Kidney epithelial cell (primary cell): ENCODE results near the gene GNB3. TPM values are rescaled to one million over a fixed set of nuclear protein-coding genes. Genes with fewer than 3 reads are reported as not detected.
"Not testable (repeated sequence)": the region's sequence is repeated elsewhere in the genome, so short reads cannot be mapped to it uniquely, and the experiment has no call there.

ENCODE experiments used
- DNase-seq: peaks from one replicate; pipeline ENCODE4 v3.0.0-alpha.2; 2010; ENCODE audit warnings: low read depth
- H3K27me3 ChIP-seq: 2 replicates; pipeline ENCODE4 v1.6.0; 2011; ENCODE audit warnings: low read length; ENCODE audit not compliant: control insufficient read depth, insufficient read depth
- H3K36me3 ChIP-seq: 2 replicates; pipeline ENCODE4 v1.5.1; 2011; ENCODE audit warnings: low read length; ENCODE audit not compliant: control insufficient read depth, insufficient read depth
- H3K4me3 ChIP-seq: 2 replicates; pipeline ENCODE4 v1.5.1; 2011; ENCODE audit warnings: low read depth, mild to moderate bottlenecking, control low read depth, low read length
- total RNA-seq: library from RNA; depleted of rRNA; stranded (reverse); fragments of >200 nt; gene quantifications from 2 replicates; pipeline ENCODE4 v1.2.3, GENCODE V29; 2015
- TF ChIP-seq, protein P1 (sequence below): IDR thresholded peaks from 2 replicates; pipeline ENCODE4 v1.5.1; 2011; ENCODE audit warnings: mild to moderate bottlenecking, moderate library complexity, low read length, control low read depth, inconsistent platforms; ENCODE audit not compliant: insufficient read depth, poor library complexity, severe bottlenecking

GNB3 gene
- total RNA-seq, 1 donor from 2014 or later, result 0.38 TPM

DNA sequence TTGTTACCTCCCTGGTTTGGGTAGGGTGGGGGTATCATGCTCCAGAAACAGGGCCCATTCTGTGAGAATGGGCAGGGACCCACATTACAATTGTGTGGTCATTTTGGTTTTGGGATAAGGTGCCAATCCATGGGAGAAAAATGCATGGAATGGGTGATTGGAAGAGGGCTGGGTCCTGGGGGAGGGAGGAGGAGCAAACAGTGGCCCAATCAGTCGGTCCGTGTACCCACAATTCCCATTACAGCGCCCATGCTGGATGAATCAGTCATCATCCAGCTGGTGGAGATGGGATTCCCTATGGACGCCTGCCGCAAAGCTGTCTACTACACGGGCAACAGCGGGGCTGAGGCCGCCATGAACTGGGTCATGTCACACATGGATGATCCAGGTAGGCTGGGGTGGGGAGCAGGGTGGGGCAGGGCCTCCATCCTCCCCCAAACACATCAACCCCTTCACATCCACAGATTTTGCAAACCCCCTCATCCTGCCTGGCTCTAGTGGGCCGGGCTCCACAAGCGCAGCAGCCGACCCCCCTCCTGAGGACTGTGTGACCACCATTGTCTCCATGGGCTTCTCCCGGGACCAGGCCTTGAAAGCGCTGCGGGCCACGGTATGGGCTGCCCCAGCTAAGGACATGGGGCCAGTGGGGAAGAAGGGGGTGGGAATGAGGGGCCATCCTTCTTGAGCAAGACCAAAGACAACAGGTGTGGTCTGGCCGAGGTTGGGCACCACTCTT lies 23.0 kb downstream of the GNB3 start:
- no peak overlapping the region for H3K4me3 ChIP-seq

DNA sequence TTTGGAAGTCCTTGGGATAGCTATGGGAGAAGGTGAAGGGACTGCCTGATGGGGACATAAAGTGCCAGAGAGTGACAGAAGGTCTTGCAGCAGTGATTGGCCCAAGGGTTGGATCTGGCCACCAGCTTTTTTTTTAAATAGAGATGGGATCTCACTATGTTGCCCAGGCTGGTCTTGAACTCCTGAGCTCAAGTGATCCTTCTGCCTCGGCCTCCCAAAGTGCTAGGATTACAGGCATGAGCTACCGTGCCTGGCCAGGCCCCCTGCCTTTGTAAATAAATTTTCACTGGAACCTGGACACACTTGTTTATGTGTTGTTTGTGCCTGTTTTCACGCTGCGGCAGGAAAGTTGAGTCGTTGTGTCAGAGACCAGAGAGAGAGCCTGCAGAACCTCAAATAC lies 24.6 kb downstream of the GNB3 start:
- not testable (repeated sequence) for H3K4me3 ChIP-seq, H3K27me3 ChIP-seq, DNase-seq
- peaks cover 11% of the 10 kb centered on the region for H3K36me3 ChIP-seq

More for the DNA sequence above, 23.0 kb downstream of the GNB3 start:
- Histone ChIP-seq H3K36me3 (peaks cover 8% of the 10 kb centered on the region), H3K27me3 (no peaks in the 10 kb centered on the region)
- TF ChIP-seq, protein P1, sequence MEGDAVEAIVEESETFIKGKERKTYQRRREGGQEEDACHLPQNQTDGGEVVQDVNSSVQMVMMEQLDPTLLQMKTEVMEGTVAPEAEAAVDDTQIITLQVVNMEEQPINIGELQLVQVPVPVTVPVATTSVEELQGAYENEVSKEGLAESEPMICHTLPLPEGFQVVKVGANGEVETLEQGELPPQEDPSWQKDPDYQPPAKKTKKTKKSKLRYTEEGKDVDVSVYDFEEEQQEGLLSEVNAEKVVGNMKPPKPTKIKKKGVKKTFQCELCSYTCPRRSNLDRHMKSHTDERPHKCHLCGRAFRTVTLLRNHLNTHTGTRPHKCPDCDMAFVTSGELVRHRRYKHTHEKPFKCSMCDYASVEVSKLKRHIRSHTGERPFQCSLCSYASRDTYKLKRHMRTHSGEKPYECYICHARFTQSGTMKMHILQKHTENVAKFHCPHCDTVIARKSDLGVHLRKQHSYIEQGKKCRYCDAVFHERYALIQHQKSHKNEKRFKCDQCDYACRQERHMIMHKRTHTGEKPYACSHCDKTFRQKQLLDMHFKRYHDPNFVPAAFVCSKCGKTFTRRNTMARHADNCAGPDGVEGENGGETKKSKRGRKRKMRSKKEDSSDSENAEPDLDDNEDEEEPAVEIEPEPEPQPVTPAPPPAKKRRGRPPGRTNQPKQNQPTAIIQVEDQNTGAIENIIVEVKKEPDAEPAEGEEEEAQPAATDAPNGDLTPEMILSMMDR, result no peak
- DNase-seq, result no peak

DNA sequence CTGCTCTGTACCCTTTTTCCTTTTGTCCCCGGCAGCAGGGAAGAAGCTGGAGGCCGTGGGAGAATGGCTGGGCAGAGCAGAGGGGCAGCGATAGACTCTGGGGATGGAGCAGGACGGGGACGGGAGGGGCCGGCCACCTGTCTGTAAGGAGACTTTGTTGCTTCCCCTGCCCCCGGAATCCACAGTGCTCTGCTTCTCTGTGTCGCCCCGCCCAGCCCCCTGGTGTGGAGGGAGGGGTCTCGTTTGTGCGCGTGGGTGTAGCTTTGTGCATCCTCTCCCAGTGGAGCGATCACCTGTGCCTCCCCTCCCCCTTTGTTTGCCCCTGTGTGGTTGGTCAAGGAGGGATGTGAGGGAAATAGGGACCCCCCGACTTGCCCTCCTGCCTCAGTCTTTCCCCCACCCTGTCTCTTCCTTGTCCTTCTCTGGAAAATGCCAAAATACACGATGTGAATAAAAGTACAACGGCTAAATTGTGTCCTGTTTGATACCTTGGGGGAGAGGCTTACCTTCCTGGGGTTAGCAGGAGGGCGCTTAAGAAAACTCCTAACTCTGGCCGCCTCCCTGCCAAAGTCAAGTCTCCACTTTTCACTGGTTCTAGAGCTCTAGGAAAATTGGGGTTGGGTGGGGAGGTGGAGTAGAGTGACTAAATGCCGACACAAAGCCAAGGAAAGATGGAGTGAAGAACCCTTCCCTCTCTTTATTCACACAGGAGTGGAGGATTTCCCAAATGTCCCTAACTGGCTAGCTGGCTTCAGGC lies 25.6 kb downstream of the GNB3 start:
- Histone ChIP-seq H3K27me3 (no peaks in the 10 kb centered on the region), H3K36me3 (peaks cover 13% of the 10 kb centered on the region), H3K4me3 (no peak overlapping the region)
- TF ChIP-seq, protein P1, result no peak
- no peak for DNase-seq

DNA sequence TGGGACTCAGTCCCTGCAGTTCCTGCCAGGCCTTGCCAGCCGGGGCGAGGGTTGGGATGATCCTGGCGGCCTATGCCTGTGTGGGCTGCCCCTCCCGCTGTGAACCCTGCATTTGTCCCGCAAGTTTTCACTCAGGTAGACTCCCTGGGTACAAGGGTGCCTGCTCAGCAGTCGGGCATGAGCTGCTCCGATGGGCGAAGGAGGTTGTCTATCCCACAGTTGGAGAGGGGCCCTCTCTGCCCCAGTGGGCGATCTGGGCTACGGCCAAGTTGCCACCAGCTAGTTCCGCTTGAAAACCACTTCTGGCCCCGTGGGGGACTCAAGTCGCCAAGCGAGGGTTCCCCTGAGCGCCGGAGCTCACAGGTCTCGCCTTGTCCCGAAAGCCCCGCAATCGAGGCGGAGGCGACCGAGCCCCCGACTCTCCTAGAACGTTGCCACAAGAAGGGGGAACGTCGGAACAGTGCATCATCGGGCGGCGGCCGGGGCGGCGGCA lies 26.2 kb downstream of the GNB3 start:
- TF ChIP-seq, protein P1, result no peak
- no peak for DNase-seq
- Histone ChIP-seq H3K27me3 (no peaks in the 10 kb centered on the region), H3K4me3 (peak overlapping the region; percentile 96), H3K36me3 (peaks cover 14% of the 10 kb centered on the region)

DNA sequence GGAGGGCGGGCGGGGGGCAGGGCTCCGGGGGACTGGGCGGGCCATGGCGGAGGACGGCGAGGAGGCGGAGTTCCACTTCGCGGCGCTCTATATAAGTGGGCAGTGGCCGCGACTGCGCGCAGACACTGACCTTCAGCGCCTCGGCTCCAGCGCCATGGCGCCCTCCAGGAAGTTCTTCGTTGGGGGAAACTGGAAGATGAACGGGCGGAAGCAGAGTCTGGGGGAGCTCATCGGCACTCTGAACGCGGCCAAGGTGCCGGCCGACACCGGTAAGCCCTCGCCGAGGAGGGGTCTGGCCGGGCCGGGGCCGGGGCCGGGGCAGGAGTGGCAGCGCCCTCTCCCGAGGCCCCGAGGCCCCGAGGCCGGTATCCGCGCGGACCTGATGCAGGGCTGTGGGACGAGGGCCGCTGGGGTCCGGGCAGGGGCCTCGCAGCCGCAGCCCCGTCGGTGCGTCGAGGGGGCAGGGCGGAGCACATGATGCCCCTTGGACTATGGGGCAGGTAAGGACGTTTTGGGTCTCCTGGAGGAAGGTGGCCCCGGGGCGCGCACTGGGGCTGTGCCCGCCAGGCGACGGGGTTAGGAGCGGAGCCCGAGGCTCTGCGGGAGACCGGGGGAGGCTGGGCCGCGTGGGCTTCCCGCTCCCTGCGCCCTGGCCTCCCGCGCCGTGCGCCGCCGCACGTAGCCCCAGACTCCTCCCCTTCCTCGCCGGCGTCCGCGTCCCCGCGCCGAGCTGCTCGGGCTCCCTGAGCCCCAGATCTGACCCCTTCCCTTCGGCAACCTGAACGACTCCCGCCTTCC lies 26.9 kb downstream of the GNB3 start, which contains the start of gene TPI1:
TPI1 (plus strand) TSS at position 119 of the 798 bp plus-strand sequence; CDS start at position 155, 36 bp downstream.
- TF ChIP-seq, protein P1, result no peak
- H3K36me3 ChIP-seq, result peaks cover 14% of the 10 kb centered on the region
- peak within 1 kb of the TSS; percentile 96 for H3K4me3 ChIP-seq
- DNase-seq, result no peak
- H3K27me3 ChIP-seq, result no peaks in the 10 kb centered on the region
